Suprapubic skin (tissue), 4 donors: Measurements from ENCODE around the gene ADAP1. TPM values are rescaled to one million over a fixed set of nuclear protein-coding genes. Genes with fewer than 3 reads are reported as not detected.
"Not testable (repeated sequence)": the region's sequence is repeated elsewhere in the genome, so short reads cannot be mapped to it uniquely, and the experiment has no call there.

Experiments
- DNase-seq, 2 donors: peaks; one replicate each; pipeline ENCODE4 v3.0.0-alpha.2; 2019; ENCODE audit warnings: low spot score in 2 of 2
- H3K27ac ChIP-seq: fragments of 200-600 bp; sonication (generic); one replicate; pipeline ENCODE4 v1.5.1; 2019
- H3K27me3 ChIP-seq: fragments of 200-600 bp; sonication (generic); one replicate; pipeline ENCODE4 v1.5.1; 2019
- H3K36me3 ChIP-seq: fragments of 200-600 bp; sonication (generic); one replicate; pipeline ENCODE4 v1.5.1; 2019
- H3K4me1 ChIP-seq: fragments of 200-600 bp; sonication (generic); one replicate; pipeline ENCODE4 v1.5.1; 2019
- H3K4me3 ChIP-seq: fragments of 200-600 bp; sonication (generic); one replicate; pipeline ENCODE4 v1.5.1; 2019; ENCODE audit warnings: mild to moderate bottlenecking
- H3K9me3 ChIP-seq: fragments of 200-600 bp; sonication (generic); one replicate; pipeline ENCODE4 v1.5.1; 2019
- CTCF ChIP-seq, 2 donors: fragments of 200-600 bp in 1 of 2; fragments of 450-650 bp in 1 of 2; sonication (generic) in 1 of 2; IDR thresholded peaks; one replicate each; pipeline ENCODE4 v1.5.1; 2016 to 2019; ENCODE audit warnings: antibody characterized with exemption in 2 of 2, mild to moderate bottlenecking in 1 of 2, moderate library complexity in 1 of 2
- EP300 ChIP-seq: sonication (generic); formaldehyde crosslinking; IDR thresholded peaks from one replicate; pipeline ENCODE4 v1.6.1; 2017; ENCODE audit warnings: antibody characterized with exemption
- POLR2A ChIP-seq, 2 donors: fragments of 450-650 bp; IDR thresholded peaks; one replicate each; pipeline ENCODE4 v1.6.1; 2017; ENCODE audit warnings: antibody characterized with exemption in 2 of 2, mild to moderate bottlenecking in 2 of 2, moderate library complexity in 2 of 2
- POLR2AphosphoS5 ChIP-seq, 3 donors: sonication (generic); formaldehyde crosslinking; IDR thresholded peaks; one replicate each; pipeline ENCODE4 v1.6.1; 2017; ENCODE audit warnings: antibody characterized with exemption in 3 of 3
- WGBS: methylation state at CpG from one replicate; pipeline ENCODE4 v1.1.5; 2018; 5-methylcytosine and 5-hydroxymethylcytosine counted together
- total RNA-seq, 4 donors: library from RNA; depleted of rRNA; stranded (reverse); fragments of >200 nt; gene quantifications; one replicate each; pipeline ENCODE4 v1.1.0, GENCODE V29; 2016

ADAP1 gene
- total RNA-seq, 4 donors from 2014 or later: 4.1 to 9.1 (median 6.3) TPM

- Histone ChIP-seq H3K4me1 (peaks cover 59% of the 10 kb centered on the region), H3K27me3 (no peaks in the 10 kb centered on the region), H3K4me3 (peak within 1 kb of the TSS; percentile 87), H3K36me3 (peaks cover 19% of the 10 kb centered on the region), H3K27ac (peak within 1 kb of the TSS; percentile 93), H3K9me3 (no peaks in the 10 kb centered on the region)
- peak in 1 of 2 donors; percentile 19 for TF ChIP-seq CTCF (IDR thresholded peaks at IDR 0.05)
- TF ChIP-seq EP300: no peak
- peak in 1 of 2 donors; percentile 54 for TF ChIP-seq POLR2A (IDR thresholded peaks at IDR 0.05)
- peak; percentile 66 to 96 (median 89) for TF ChIP-seq POLR2AphosphoS5 (IDR thresholded peaks at IDR 0.05)
- WGBS: under 1% methylated on average over 29 of the region's 129 CpGs
- peak; percentile 98 to 99 for DNase-seq
These were observed 78.2 kb downstream of the ADAP1 start, which contains the start of gene GET4 for GRCh38 chr7:876077-876971. Gene GET4 (plus strand): TSS chr7:876554. CDS start chr7:876646, 92 bp downstream.

- H3K4me3 ChIP-seq: peak overlapping the region; percentile 87
- peaks cover 56% of the 10 kb centered on the region for H3K4me1 ChIP-seq
- H3K27me3 ChIP-seq: no peaks in the 10 kb centered on the region
- no peaks in the 10 kb centered on the region for H3K9me3 ChIP-seq
- H3K27ac ChIP-seq: peak overlapping the region; percentile 93
- TF ChIP-seq EP300 (no peak), POLR2A (IDR thresholded peaks at IDR 0.05) (no peak), CTCF (IDR thresholded peaks at IDR 0.05) (no peak), POLR2AphosphoS5 (IDR thresholded peaks at IDR 0.05) (no peak)
- WGBS: 55% methylated on average over 14 of the region's 27 CpGs
- peak in 1 of 2 donors; percentile 79 for DNase-seq
- peaks cover 26% of the 10 kb centered on the region for H3K36me3 ChIP-seq
These were observed 78.9 kb downstream of the ADAP1 start for GRCh38 chr7:875476-876076.

- 69% methylated on average over 7 of the region's 7 CpGs for whole genome bisulfite sequencing
- no peak for DNase-seq
- no peaks in the 10 kb centered on the region for H3K9me3 ChIP-seq
These were observed 79.4 kb downstream of the ADAP1 start for GRCh38 chr7:875051-875450.

GRCh38 chr7:874031-874749, 80.3 kb downstream of the ADAP1 start:
- Histone ChIP-seq H3K9me3 (no peaks in the 10 kb centered on the region), H3K27ac (peak overlapping the region; percentile 59), H3K4me3 (no peak overlapping the region), H3K27me3 (no peaks in the 10 kb centered on the region), H3K36me3 (peaks cover 40% of the 10 kb centered on the region), H3K4me1 (peaks cover 49% of the 10 kb centered on the region)
- WGBS: 79% methylated on average over 9 of the region's 9 CpGs
- TF ChIP-seq EP300 (no peak), POLR2A (IDR thresholded peaks at IDR 0.05) (no peak), CTCF (IDR thresholded peaks at IDR 0.05) (no peak), POLR2AphosphoS5 (IDR thresholded peaks at IDR 0.05) (no peak)
- no peak for DNase-seq

More at GRCh38 chr7:875051-875450, 79.4 kb downstream of the ADAP1 start:
- peak overlapping the region; percentile 93 for H3K27ac ChIP-seq
- peaks cover 32% of the 10 kb centered on the region for H3K36me3 ChIP-seq
- no peak overlapping the region for H3K4me3 ChIP-seq
- TF ChIP-seq POLR2AphosphoS5 (IDR thresholded peaks at IDR 0.05): no peak
- peaks cover 56% of the 10 kb centered on the region for H3K4me1 ChIP-seq
- no peaks in the 10 kb centered on the region for H3K27me3 ChIP-seq

- H3K4me1 ChIP-seq: peaks cover 45% of the 10 kb centered on the region
- no peaks in the 10 kb centered on the region for H3K27me3 ChIP-seq
- peaks cover 40% of the 10 kb centered on the region for H3K36me3 ChIP-seq
- TF ChIP-seq POLR2AphosphoS5 (IDR thresholded peaks at IDR 0.05): peak; percentile 37 to 94 (median 60)
- TF ChIP-seq POLR2A (IDR thresholded peaks at IDR 0.05): no peak
- peak; percentile 88 to 95 for TF ChIP-seq CTCF (IDR thresholded peaks at IDR 0.05)
- TF ChIP-seq EP300: no peak
- H3K4me3 ChIP-seq: no peak overlapping the region
- WGBS: 29% methylated on average over 18 of the region's 18 CpGs
- DNase-seq: peak in 1 of 2 donors; percentile 89
- H3K27ac ChIP-seq: peak overlapping the region; percentile 59
- no peaks in the 10 kb centered on the region for H3K9me3 ChIP-seq
These were observed 81.0 kb downstream of the ADAP1 start for GRCh38 chr7:873367-874002.

GRCh38 chr7:872685-873084, 81.8 kb downstream of the ADAP1 start:
- Histone ChIP-seq H3K36me3 (peaks cover 42% of the 10 kb centered on the region), H3K4me1 (peaks cover 45% of the 10 kb centered on the region), H3K27ac (peak overlapping the region; percentile 16)
- not testable (repeated sequence) for H3K4me3 ChIP-seq, H3K9me3 ChIP-seq, DNase-seq, H3K27me3 ChIP-seq
- WGBS: 89% methylated on average over 19 of the region's 19 CpGs
